OCI-LY3 (cell line): ENCODE measurements around the gene CAMK1G.
A peak's percentile ranks its signal among the peaks of the same experiment; 100 is the strongest.

Source experiments
- H2AFZ ChIP-seq: fragments of 200-600, 300-600 bp; shearing (Covaris generic); 2 replicates; pipeline ENCODE4 v1.6.0; 2014; ENCODE audit warnings: antibody characterized with exemption, low read depth, low read length
- H3K27ac ChIP-seq: fragments of 200-600, 300-600 bp; sonication (generic); 2 replicates; pipeline ENCODE4 v1.5.1; 2014; ENCODE audit warnings: mild to moderate bottlenecking, low read length, moderate library complexity, mixed read lengths
- H3K27me3 ChIP-seq: fragments of 200-600, 300-600 bp; sonication (generic); 2 replicates; pipeline ENCODE4 v1.6.1; 2014; ENCODE audit warnings: low read depth, low read length, mixed read lengths
- H3K36me3 ChIP-seq: fragments of 200-600, 300-600 bp; sonication (generic); replicated peaks from 2 replicates; pipeline ENCODE3; 2014; ENCODE audit warnings: low read depth, low read length, mixed read lengths
- H3K4me1 ChIP-seq: fragments of 300-600, 200-600 bp; sonication (generic); 2 replicates; pipeline ENCODE4 v1.6.1; 2014; ENCODE audit warnings: low read length, mixed read lengths
- H3K4me2 ChIP-seq: fragments of 200-600, 300-600 bp; sonication (generic); 2 replicates; pipeline ENCODE4 v1.6.1; 2014; ENCODE audit warnings: low read length, mixed read lengths
- H3K4me3 ChIP-seq: fragments of 300-600, 200-600 bp; sonication (generic); 2 replicates; pipeline ENCODE4 v1.5.1; 2014; ENCODE audit warnings: antibody characterized with exemption, mild to moderate bottlenecking, low read length, moderate library complexity
- H3K79me2 ChIP-seq: fragments of 300-600, 200-600 bp; shearing (Covaris generic); 2 replicates; pipeline ENCODE4 v1.6.1; 2014; ENCODE audit warnings: mild to moderate bottlenecking, low read length, mixed read lengths
- H3K9ac ChIP-seq: fragments of 300-600, 200-600 bp; shearing (Covaris generic); 2 replicates; pipeline ENCODE4 v1.6.0; 2014; ENCODE audit warnings: mild to moderate bottlenecking, low read length, moderate library complexity
- H3K9me3 ChIP-seq: fragments of 200-600, 300-600 bp; shearing (Covaris generic); 2 replicates; pipeline ENCODE4 v1.6.1; 2014; ENCODE audit warnings: low read length, mixed read lengths; ENCODE audit not compliant: insufficient read depth
- H4K20me1 ChIP-seq: fragments of 200-600, 300-600 bp; sonication (generic); 2 replicates; pipeline ENCODE4 v1.6.1; 2016; ENCODE audit warnings: low read length, mixed read lengths; ENCODE audit not compliant: insufficient read depth
- CTCF ChIP-seq: fragments of 200-600, 300-600 bp; sonication (generic); IDR thresholded peaks from 2 replicates; pipeline ENCODE4 v1.5.1; 2014; ENCODE audit warnings: antibody characterized with exemption, low read length, low read depth
- EZH2phosphoT487 ChIP-seq: fragments of 200-600 bp; shearing (Covaris generic); IDR thresholded peaks from 2 replicates; pipeline ENCODE4 v1.6.1; 2018; ENCODE audit warnings: antibody characterized with exemption, mixed run types, low read depth

CAMK1G gene

GRCh38 chr1:209643285-209644020 lies 59.9 kb downstream of the CAMK1G start:
- Histone ChIP-seq H3K4me1 (peaks cover 10% of the 10 kb centered on the region), H3K4me3 (no peak overlapping the region), H3K9ac (no peak overlapping the region), H3K79me2 (no peaks in the 10 kb centered on the region), H3K9me3 (no peaks in the 10 kb centered on the region), H3K36me3 (no peaks in the 10 kb centered on the region), H2AFZ (no peak overlapping the region), H3K27ac (no peak overlapping the region), H3K27me3 (0 out of 2 replicates have a peak, but pooled peaks cover under 1% of the 10 kb centered on the region), H4K20me1 (no peaks in the 10 kb centered on the region), H3K4me2 (no peak overlapping the region)
- no peak for TF ChIP-seq CTCF
- no peak for TF ChIP-seq EZH2phosphoT487

- H3K27me3 ChIP-seq, result no peaks in the 10 kb centered on the region
- no peaks in the 10 kb centered on the region for H3K9me3 ChIP-seq
- H3K27ac ChIP-seq, result no peak overlapping the region
- no peak overlapping the region for H3K4me2 ChIP-seq
- no peak overlapping the region for H2AFZ ChIP-seq
- H3K4me1 ChIP-seq, result peaks cover 13% of the 10 kb centered on the region
- no peaks in the 10 kb centered on the region for H3K36me3 ChIP-seq
- H3K79me2 ChIP-seq, result no peaks in the 10 kb centered on the region
- no peak overlapping the region for H3K9ac ChIP-seq
- TF ChIP-seq EZH2phosphoT487 (no peak), CTCF (no peak)
- H4K20me1 ChIP-seq, result no peaks in the 10 kb centered on the region
- H3K4me3 ChIP-seq, result no peak overlapping the region
These were observed 62.3 kb downstream of the CAMK1G start for GRCh38 chr1:209645574-209646452.

- no peaks in the 10 kb centered on the region for H4K20me1 ChIP-seq
- H3K9ac ChIP-seq, result no peak overlapping the region
- peak; percentile 26; the same call in 1 of the 2 replicates for TF ChIP-seq CTCF
- TF ChIP-seq EZH2phosphoT487, result no peak
- no peaks in the 10 kb centered on the region for H3K36me3 ChIP-seq
- no peak overlapping the region for H3K4me2 ChIP-seq
- no peak overlapping the region for H3K4me3 ChIP-seq
- no peak overlapping the region for H3K27ac ChIP-seq
- H3K27me3 ChIP-seq, result no peaks in the 10 kb centered on the region
- H3K79me2 ChIP-seq, result no peaks in the 10 kb centered on the region
- H3K4me1 ChIP-seq, result peaks cover 15% of the 10 kb centered on the region
- H3K9me3 ChIP-seq, result no peaks in the 10 kb centered on the region
- no peak overlapping the region for H2AFZ ChIP-seq
These were observed 63.0 kb downstream of the CAMK1G start for GRCh38 chr1:209646558-209646957.

GRCh38 chr1:209647156-209647555 lies 63.6 kb downstream of the CAMK1G start:
- Histone ChIP-seq H3K27ac (no peak overlapping the region), H3K36me3 (no peaks in the 10 kb centered on the region), H3K27me3 (no peaks in the 10 kb centered on the region), H3K9me3 (no peaks in the 10 kb centered on the region), H3K79me2 (no peaks in the 10 kb centered on the region), H3K4me2 (no peak overlapping the region), H3K4me1 (peaks cover 17% of the 10 kb centered on the region), H3K4me3 (no peak overlapping the region), H2AFZ (no peak overlapping the region), H3K9ac (no peak overlapping the region), H4K20me1 (no peaks in the 10 kb centered on the region)
- TF ChIP-seq CTCF (no peak), EZH2phosphoT487 (no peak)
